ENCODE measurements around the gene ACTMAP. TPM values are rescaled to one million over a fixed set of nuclear protein-coding genes. Genes with fewer than 3 reads are reported as not detected.

ACTMAP gene
- total RNA-seq, 1 donor from 2014 or later, result 9.6 TPM

DNA sequence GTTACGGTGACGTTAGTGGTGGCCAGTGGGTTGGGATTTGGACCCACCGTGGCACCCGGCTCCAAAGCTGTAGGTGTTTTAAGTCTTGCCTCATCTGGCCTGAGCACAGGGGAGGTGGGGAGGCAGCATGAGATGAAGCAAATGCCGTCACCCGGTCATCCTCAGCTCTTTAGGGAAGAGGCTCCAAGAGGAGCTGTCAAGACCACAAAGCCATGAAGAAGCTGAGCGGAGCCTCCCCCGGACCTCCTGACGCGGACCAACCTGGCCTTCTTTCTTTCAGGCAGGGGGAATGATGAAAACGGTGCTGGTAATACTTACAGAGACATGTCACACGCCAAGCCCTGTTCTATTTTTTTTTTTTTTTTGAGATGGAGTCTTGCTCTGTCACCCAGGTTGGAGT lies 7.4 kb downstream of the ACTMAP start:
- Histone ChIP-seq H3K27ac (ENCODE audit: low read depth, low read length) (no peak overlapping the region), H3K79me2 (ENCODE audit: insufficient read depth, low read length) (no peaks in the 10 kb centered on the region), H3K9me3 (ENCODE audit: insufficient read depth, low read depth, low read length) (no peaks in the 10 kb centered on the region), H3K9ac (ENCODE audit: low read length) (no peak overlapping the region), H3K4me3 (ENCODE audit: insufficient read depth, low read depth, low read length) (no peak overlapping the region), H3K4me1 (ENCODE audit: insufficient read depth, low read length) (peaks cover 8% of the 10 kb centered on the region), H4K20me1 (ENCODE audit: insufficient read depth, low read length) (no peaks in the 10 kb centered on the region), H2AFZ (ENCODE audit: low read depth, low read length) (no peak overlapping the region), H3K27me3 (ENCODE audit: insufficient read depth, low read length) (no peaks in the 10 kb centered on the region), H3K4me2 (ENCODE audit: low read length) (no peak overlapping the region), H3K36me3 (ENCODE audit: insufficient read depth, low read length) (peaks cover 7% of the 10 kb centered on the region)
- no peaks in the 10 kb centered on the region for H3K9me3 Mint-ChIP-seq (ENCODE audit: unreplicated experiment)
- TF ChIP-seq, protein P1, sequence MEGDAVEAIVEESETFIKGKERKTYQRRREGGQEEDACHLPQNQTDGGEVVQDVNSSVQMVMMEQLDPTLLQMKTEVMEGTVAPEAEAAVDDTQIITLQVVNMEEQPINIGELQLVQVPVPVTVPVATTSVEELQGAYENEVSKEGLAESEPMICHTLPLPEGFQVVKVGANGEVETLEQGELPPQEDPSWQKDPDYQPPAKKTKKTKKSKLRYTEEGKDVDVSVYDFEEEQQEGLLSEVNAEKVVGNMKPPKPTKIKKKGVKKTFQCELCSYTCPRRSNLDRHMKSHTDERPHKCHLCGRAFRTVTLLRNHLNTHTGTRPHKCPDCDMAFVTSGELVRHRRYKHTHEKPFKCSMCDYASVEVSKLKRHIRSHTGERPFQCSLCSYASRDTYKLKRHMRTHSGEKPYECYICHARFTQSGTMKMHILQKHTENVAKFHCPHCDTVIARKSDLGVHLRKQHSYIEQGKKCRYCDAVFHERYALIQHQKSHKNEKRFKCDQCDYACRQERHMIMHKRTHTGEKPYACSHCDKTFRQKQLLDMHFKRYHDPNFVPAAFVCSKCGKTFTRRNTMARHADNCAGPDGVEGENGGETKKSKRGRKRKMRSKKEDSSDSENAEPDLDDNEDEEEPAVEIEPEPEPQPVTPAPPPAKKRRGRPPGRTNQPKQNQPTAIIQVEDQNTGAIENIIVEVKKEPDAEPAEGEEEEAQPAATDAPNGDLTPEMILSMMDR (IDR thresholded peaks at IDR 0.05; ENCODE audit: insufficient read depth, low read depth, low read length), result no peak
- TF ChIP-seq EZH2 (IDR thresholded peaks at IDR 0.05; ENCODE audit: insufficient read depth, low read length), result no peak
- H3K27me3 Mint-ChIP-seq (ENCODE audit: low read depth, unreplicated experiment), result no peaks in the 10 kb centered on the region
- no peak overlapping the region for H3K4me3 Mint-ChIP-seq (ENCODE audit: unreplicated experiment)
- H3K36me3 Mint-ChIP-seq (ENCODE audit: low read depth, unreplicated experiment), result peaks cover 18% of the 10 kb centered on the region
- H3K27ac Mint-ChIP-seq (ENCODE audit: unreplicated experiment), result no peak overlapping the region
- peaks cover 10% of the 10 kb centered on the region for H3K4me1 Mint-ChIP-seq (ENCODE audit: low read depth, unreplicated experiment)
- FAIRE-seq (no peak), DNase-seq (ENCODE audit: low read depth) (no peak)

DNA sequence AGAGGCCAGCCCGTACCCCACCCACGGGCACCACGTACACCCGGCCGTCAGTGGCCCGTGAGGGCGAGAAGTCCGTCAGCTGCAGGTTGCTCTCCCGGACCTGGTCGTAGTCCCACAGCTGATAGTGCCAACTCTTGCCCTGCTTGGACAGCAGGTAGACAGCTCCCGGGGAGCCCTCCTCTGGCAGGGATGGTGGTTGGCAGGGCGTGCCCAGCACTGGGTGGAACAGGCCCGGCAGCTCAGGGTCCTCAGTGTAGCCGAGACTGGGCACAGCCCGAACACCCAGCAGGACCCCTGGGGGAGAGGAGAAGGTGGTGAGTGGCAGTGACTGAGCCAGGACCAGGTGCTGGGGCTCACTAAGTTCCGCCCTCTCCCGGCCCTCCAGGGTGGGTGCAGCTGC lies 7.8 kb downstream of the ACTMAP start:
- H3K9me3 Mint-ChIP-seq (ENCODE audit: unreplicated experiment), result no peaks in the 10 kb centered on the region
- no peak for FAIRE-seq

More for the DNA sequence above, 7.8 kb downstream of the ACTMAP start:
- Mint-ChIP-seq H3K27ac (ENCODE audit: unreplicated experiment) (no peak overlapping the region), H3K27me3 (ENCODE audit: low read depth, unreplicated experiment) (no peaks in the 10 kb centered on the region), H3K4me1 (ENCODE audit: low read depth, unreplicated experiment) (peaks cover 10% of the 10 kb centered on the region), H3K36me3 (ENCODE audit: low read depth, unreplicated experiment) (peaks cover 20% of the 10 kb centered on the region), H3K4me3 (ENCODE audit: unreplicated experiment) (no peak overlapping the region)
- Histone ChIP-seq H3K9ac (ENCODE audit: low read length) (no peak overlapping the region), H3K27me3 (ENCODE audit: insufficient read depth, low read length) (no peaks in the 10 kb centered on the region), H3K79me2 (ENCODE audit: insufficient read depth, low read length) (no peaks in the 10 kb centered on the region), H3K9me3 (ENCODE audit: insufficient read depth, low read depth, low read length) (no peaks in the 10 kb centered on the region), H4K20me1 (ENCODE audit: insufficient read depth, low read length) (no peaks in the 10 kb centered on the region), H2AFZ (ENCODE audit: low read depth, low read length) (no peak overlapping the region), H3K36me3 (ENCODE audit: insufficient read depth, low read length) (peaks cover 9% of the 10 kb centered on the region), H3K27ac (ENCODE audit: low read depth, low read length) (no peak overlapping the region), H3K4me3 (ENCODE audit: insufficient read depth, low read depth, low read length) (no peak overlapping the region), H3K4me2 (ENCODE audit: low read length) (no peak overlapping the region), H3K4me1 (ENCODE audit: insufficient read depth, low read length) (peaks cover 8% of the 10 kb centered on the region)
- TF ChIP-seq, protein P1 (IDR thresholded peaks at IDR 0.05; ENCODE audit: insufficient read depth, low read depth, low read length), result no peak
- TF ChIP-seq EZH2 (IDR thresholded peaks at IDR 0.05; ENCODE audit: insufficient read depth, low read length), result no peak
- DNase-seq (ENCODE audit: low read depth), result no peak

Measured in astrocyte (in vitro differentiated cells and primary cell).